ENCODE results near the gene LEF1.
A peak's percentile ranks its signal among the peaks of the same experiment; 100 is the strongest.

Gene LEF1

DNA sequence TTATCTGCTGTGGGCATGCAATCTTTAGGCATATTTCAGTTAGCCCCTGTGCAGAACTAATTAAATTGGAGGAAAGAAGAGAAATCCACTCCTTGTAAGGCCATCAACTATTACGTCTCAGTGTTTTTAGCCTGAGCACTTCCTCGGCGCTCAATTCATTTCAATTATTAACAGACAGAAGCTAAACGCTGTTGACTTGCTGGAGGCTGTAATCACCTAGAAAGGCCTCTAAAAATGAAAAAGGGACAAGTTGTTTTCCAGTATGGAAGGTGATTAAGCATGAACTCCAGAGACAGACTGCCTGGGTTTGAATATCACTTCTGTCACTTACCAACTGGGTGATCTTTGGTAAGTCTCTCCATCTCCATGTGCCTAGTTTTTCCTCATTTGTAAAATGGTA, 59.6 kb downstream of the LEF1 start:
- peak; percentile 16 for DNase-seq

DNA sequence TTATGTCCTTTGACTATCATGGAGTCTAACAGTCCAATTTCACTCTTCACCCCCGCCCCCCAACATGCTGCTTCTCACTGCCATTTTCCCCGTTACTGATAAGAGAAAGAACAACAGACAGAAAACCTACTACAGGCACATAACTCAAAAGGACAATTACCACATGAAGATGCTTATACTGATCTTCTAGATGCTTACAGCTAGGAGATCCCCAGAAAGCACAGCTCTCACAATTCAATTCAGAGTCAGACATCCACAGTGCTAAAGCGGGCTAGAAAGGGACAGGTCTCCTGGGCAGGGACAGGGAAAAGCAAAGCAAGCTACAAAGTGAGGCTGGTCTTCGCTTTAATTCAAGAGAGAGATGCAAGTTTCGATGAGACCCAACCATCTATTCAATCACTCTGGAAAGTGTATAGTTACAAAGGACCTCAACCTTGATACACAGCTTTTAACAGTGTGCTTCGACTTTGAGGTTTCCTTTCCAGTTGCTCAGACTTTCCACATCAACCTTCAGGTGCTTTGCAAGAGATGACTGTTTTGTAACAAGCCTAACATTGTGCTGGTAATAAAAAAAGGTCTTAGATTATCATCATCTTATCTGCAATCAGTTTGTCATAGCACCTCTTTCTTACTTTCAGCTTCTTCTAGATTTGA, 60.9 kb downstream of the LEF1 start:
- peak; percentile 32 for DNase-seq

DNA sequence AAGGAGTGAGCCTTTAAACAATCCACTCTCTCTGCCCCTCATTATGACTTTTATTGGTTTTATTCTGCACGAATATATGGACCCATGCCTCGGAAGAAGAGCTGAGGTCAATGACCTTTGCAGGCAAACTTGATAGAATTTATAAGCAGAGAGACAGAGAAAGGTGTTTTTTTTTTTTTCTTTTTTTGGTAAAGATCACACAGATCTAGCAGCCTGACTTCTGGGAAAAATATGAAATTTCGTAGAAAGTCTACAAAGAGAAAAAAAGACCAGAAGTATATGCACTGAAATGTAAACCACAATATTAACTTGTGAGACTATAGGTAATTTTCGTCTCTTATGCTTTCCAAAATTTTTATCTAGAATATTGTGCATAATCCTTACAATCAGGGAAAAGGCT, 61.6 kb downstream of the LEF1 start:
- peak; percentile 11 for DNase-seq

DNA sequence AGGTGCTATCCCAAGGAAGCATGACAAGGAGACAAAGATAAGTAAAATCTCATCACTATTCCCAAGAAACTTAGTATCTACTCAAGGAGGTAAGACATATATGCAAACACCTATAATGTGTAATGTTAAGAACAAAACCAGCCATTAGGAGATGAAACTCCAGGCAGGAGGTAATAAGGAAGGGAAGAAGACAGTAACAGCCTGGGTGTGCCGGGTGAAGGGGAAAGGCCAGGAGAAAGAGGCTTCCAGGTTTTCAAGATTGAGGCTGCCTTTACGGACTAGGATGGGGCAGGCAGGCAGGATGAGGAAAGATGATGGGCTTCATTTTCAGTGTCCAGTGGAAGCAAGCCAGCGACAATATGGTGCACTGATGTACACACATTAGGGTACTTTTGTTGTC, 62.5 kb downstream of the LEF1 start:
- DNase-seq: no peak

DNA sequence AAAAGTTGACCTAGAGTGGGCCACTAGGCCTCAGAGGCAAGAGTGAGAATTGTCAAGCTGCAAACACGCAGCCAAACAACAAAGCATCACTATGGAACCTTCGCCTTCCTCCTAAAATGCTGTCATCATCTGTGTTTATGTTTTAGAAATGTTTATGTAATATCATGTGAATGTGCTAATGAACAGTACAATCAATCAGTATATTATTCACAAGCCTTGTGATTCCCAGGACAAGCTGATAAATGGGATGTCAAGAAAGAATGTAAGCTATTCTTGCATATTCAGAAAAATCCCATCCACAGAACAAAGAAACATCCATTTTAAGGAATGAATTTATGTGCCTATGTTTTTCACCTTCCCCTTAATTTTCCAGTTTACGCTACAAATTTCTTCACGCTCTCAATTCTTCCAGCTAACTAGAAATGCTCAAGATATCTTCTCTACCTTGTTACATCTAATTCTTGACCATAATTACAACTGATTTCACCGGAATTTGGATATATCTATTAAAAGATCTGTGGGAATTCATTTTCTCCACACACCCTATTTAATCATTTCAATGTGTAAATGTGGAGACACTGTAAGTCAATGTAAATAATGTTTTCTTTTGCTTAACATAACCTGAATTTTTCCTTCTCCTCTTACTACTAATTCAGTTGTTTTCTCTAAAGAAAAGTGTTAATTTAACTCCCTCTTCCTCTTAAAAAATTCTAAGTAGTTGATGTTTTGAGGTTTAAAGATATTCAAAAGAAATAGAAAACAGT, 65.5 kb downstream of the LEF1 start:
- DNase-seq: no peak

DNA sequence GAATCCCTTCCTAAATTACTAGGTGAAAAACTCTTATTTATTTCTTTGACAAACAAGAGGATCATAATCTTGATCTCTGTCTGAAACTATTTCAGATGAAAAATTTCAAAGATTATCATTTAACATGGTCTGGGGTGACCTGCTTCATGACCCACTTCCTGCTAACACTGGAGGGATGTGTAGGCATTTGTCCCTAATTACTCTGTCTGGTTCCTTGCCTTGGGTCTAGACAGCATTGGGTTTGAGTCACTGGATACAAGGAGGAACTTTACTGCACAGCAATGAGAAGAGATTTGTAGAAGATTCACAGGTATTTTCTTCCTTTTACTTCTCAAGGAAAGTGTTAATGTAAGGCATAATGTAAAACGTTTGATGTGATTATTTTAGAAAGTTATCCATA, 67.9 kb downstream of the LEF1 start:
- no peak for DNase-seq

DNA sequence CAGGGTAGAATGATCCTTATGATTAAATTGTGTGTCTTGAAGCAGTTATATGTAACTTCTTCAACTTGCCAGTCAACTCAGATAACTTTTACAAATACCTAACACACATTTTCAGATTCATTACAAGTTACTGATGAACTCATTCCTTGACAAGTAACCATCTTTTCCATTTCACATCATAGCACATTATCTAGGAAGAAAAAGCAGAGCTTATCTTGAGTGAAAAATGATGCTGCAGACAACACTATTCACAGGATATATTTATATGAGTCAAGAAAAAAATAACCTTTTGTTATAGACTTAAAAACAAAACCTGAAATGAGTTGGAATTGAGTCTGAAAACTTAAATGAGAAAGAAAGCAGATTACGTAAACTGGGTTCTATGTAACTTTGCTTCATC, 68.9 kb downstream of the LEF1 start:
- DNase-seq: no peak

DNA sequence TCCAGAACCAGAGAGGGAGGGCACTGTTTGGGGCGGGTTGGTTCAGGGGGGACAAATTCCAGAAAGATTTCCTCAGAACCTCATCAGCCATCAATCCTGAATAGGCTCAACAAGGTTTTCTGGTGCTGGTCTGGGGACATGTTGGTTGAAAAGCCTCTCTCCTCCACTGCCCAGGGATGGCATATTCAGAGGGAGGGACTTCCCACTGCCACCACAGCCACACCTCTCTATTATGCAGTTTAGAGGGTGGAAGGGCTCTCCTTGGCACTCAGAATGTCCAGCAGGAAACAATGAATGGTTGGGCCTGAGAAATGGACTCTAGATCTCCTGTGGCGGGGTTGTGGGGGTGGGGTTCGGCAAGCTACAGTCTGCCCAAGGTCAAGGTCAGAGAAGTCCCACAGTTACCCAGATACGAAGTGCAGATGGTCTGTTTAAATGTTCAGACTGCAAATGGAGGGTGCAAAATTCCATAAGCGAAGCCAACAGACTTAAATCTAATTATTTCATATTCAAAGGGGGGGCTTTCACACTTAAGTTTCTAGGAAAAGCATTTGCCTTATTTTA, 70.7 kb downstream of the LEF1 start:
- DNase-seq: no peak

DNA sequence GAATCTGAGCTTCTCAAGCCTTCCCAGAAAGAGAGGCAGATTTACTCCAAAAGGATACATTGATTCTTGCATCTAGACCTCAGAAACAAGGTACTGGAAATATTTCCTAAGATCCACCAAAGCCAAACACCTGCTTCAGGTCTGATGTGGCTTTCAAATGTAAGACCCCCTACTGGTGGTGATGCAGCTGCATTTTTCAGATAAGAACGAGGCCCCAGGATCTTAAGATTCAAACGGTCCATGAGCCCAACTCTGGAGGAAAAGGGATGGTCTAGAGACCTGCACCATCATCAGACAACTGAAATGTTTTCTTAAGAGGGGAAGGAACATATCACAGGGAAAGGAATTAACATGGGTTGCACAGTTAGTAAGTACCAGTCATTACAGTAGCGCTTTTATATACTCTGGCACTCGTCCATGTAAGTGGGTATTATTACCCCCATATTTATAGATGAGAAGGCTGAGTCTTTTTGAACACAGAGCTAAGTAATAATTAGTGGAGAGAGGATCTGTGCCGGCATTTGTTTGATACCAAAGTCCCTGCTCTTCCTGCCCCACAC, 73.7 kb downstream of the LEF1 start:
- no peak for DNase-seq

DNA sequence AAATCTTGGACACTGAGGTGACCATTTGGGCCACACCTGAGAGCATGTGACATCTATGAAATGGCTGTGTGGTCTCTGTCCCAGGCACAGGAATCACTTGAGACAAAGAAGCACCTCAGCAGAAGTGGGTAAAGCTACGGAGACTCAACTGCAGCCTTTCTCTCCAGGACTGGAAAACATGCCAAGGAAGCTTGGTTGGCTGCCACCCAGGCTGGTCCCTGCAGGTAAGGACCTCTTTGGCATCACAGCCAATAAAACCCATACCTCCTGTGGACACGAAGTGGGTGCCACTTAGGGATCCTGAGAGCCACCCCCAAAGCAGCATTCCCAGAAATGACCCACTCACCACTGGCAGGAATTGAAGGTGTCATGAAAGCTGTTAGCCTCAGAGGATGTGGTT, 74.6 kb downstream of the LEF1 start:
- DNase-seq: no peak

DNA sequence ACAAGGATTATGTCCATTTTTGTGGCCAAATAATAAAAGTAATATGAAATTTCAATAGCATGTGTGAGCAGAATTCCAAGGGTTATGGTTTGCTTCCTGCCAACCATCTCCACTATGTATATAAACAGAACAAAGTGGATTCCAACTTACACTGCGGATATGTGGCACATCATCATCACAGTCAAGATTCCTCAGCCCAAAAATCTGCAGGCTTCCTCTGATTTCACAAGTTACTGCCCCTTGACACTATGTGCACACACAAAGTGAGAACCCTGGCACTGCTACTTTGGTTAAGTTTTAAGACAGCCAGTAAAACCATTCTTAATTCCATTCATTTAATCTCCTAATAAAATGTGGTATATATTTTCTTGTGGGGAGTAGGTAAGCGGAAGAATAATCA, 76.4 kb downstream of the LEF1 start:
- no peak for DNase-seq

DNA sequence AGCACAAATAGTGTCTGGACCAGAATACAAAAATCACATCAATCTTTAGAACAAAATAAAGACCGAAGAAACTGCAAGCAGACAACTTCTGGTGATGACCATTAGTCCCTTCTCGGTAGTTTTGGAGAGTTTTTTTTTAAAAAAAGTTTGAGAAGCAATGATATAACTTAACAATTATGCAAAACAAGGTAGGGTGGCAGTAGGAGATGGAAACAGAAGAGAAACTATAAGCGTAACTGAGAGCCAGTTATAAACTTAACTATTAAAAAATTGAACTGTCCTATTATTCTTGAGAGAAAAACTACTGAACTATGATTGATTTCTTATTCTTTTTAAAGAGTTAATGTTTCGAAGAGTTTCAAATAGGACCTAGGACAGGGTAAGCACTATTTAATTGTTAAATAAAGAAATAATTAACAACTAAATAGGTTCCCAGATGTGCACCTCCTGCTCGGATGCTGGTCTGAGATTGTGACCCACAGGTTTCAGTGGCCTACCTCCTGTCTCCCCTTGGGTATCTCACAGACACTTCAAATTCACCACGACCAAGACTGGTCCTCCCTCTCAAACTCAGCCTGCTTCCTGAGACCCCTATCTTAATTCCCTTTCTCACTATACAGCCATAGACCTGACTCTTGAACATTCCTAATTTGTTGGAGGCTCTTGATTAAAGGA, 81.3 kb downstream of the LEF1 start:
- no peak for DNase-seq

DNA sequence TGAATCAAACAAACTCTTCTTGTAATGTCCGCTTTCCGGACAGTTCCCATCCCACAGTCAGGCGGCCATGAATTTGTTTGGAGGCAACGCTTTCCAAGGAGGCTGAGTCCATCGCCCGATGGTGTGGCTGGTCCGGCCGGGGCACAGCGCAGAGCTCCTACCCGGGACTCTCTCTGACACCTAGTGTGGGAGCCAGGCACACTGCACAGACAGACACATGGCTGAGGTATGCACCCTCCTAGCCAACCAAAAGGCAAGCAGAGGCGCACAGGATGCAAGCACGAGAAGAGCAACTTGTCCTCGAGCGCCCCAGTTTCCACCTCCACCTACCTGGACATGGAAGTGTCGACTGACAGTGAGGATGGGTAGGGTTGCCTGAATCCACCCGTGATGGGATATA, 87.5 kb downstream of the LEF1 start:
- no peak for DNase-seq

DNA sequence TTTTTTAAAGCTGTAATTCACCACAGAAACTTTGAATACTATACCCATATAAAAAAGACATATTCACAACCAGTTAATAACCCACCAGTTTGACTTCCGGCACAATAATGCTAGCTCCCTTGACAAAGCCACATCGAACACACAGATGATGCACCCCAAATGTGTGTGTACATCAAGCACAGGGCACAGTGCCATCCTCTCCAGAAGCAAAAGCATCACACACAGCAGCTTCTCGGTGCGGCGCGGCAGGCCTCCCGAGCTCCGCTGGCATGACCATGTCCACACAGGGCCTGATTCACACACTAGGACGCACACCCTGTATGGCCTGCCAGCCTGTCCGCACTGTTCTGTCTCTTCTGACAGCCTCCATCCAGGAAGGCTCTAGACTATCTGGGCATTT, 88.0 kb downstream of the LEF1 start:
- DNase-seq: no peak

DNA sequence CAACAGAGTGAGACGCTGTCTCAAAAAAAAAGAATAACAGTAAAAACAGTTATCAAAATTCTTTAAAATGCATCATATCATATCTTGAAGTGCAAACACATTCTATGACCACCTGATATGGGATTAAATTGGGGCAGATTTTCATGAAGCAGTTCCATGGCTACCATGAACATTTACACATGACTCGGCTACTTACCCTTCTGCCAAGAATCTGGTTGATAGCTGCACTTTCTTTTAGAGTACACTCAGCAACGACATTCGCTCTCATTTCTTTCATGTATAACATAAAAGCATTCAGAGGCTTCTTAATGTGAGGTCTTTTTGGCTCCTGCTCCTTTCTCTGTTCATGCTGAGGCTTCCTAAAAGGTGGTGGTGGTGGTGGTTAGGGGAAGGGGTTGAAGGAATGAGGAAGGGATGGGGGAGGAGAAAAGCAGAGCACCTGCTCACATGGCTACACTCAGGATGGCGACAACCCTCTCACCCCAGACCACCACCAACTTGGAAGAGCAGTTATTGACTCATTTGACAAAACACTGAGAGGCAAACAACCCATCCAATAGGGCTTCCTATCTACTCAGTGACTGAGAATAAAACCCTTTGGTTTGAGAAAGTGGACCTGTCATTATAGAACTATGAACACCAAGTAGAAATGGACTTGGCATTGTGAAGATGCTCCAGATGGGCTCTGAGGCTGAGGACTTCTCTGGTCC, 90.6 kb downstream of the LEF1 start:
- no peak for DNase-seq

DNA sequence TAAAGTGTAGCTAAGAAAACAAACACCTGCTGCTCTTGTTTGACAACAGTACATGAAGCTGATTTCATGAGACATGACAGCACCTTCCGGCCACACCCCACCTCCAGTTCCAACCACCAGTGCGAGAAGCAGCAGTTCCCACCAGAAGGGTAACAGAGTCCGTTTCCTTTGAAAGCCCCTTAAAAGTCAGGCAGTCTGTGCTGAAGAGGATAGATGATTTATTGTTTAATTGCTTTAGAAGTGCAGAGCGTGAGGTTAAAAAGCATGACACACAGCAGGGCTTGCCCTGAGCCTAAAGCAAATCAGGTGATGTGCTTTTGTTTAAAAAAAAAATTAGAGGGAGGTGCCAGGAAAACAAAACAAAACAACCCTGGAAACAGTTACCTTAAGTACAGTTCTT, 96.4 kb downstream of the LEF1 start:
- no peak for DNase-seq

DNA sequence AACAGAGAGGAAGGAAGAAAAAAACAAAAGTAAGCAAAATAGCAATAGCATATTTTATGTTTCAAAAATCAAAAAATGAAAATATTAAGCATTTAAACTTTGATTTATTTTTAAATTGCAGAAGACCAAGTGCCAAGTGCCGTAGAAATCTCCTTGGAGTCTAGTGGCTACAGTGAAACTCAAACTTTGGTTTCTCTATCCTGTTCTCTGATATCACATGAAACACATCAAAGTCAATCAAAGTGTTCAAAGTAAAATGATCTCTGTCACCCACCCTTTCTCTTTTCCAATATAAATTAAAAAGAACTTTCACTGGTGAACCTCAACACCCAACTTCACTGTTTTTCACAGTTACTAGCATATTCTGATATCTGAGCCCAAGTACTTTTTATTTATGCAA, 98.0 kb downstream of the LEF1 start:
- no peak for DNase-seq

DNA sequence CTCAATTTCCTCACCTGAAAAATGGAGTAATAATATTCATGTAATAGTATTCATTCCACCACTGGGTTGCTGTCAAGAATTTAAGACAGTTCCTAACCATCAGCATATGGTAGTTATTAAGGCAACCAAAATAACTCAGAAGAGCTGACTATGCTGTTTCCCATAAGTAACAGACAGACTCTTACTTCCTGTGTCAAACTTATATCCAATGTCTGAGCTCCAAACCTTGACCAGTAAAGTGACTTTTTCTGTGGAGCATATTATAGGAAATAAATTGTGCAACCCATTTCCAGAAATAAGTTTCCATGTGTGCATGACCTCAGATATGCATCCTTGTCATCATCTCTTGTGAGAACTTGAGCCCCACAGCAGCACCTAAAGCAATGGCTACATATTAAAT, 100.3 kb downstream of the LEF1 start:
- DNase-seq: no peak

DNA sequence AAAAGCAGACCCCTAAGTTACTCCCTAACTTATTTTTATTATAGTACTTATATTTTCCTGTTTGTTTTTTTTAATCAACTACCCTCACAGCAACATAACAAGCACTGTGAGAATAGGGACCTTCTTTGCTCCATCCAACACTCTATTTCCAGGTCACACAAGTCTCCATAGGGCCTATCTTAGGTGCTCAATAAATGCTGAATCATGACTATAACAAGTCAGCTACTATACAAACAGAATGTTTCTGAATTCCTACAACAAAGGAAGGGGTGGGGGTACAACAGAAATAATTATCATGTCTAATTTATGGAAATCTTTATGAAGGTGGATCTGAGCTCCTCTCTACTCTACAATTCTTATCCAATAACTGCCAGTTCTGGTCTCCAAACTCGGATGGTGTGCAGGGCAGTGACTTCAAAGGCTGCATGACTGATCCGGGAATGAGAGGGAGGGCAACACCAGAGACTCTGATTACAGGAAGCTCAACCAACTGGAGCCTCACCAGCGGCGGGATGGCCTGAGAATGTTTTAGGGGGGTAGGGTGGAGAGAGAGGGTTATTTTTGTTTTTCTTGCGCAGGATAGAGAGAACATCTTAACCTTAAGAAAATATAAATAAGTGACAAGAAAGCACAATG, 107.9 kb downstream of the LEF1 start:
- no peak for DNase-seq

DNA sequence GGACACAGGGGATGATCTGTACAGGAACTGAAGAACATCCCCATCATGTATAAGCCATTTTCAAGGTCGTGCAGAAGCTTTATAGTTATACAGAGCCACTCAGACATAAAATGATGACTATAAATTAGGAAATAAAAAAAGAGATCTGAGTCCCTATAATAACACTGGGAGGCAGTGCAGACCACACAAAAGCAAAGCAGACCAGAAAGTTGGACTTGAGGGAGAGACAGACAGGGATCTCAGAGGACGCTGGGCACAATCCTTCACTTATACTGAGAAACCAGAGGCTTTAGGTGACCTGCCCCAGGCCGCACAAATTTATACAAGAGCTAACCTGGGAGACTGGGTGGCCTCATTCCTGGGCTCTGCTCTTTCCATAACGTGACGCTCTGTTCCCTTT, 108.6 kb downstream of the LEF1 start:
- DNase-seq: peak; percentile 66

DNA sequence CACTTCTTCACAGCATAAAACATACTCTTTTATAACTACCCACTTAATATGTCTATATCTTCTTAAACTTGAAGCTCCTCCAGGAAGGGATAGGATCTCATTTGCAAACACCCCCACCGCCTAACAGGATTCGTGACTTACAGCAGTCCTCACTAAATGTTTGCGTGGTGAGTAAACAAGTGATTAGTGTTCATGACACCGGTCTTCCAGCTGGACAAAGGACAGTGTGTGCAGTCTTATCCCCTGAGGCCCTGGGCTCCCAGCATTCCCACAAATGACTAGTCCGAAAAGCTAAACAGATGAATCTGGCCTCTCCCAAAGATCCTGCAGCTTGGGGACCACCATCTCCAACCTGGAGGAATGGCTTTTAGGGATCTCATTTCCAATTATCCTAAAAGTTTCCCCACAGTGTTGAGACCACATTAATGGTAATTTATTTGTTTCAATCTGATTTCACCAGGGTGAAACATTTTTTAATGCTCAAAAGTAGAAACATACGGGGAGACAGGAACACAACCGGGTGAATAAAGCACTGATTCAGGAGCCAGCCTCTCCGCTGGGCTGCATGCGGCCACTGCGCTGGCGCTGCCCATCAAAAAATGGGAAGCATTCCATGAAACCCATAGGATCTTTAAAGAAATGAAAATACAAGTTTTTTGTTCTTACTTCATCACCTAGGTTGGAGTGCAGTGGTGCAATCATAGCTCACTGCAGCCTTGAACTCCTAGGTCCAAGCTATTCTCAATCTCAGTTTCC, 109.9 kb downstream of the LEF1 start:
- DNase-seq: no peak

DNA sequence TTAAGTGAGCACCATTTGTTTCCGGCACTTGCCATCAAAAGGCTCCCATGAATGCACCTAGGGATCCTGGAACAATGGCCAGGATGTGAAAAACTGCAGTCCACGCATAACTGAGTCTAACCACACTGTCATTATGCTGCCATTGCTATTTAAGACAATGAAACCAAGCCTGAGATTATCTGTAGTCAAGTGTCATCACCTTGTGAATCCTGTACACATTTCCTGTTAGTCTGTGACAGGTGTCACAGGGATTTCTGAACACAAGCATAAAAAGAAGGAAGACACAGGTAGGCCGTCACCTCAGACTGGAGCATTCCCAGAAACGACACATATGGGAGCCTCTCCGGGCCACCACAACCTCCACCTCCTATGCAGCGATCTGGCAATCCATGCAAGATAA, 112.3 kb downstream of the LEF1 start:
- no peak for DNase-seq

All from hematopoietic multipotent progenitor cell treated with erythropoietin and hydrocortisone succinate and interleukin-3 and kit ligand, for 8 days (in vitro differentiated cells).